K562 (cell line): Measurements from ENCODE around the gene KLHDC10. TPM values are rescaled to one million over a fixed set of nuclear protein-coding genes. Genes with fewer than 3 reads are reported as not detected.

ENCODE experiments used
- E2F1 ChIP-seq: sonication (generic); formaldehyde crosslinking; IDR thresholded peaks from 2 replicates; pipeline ENCODE4 v1.8.1; 2023; ENCODE audit warnings: mild to moderate bottlenecking, missing genetic modification reagents, moderate library complexity
- ELF4 ChIP-seq: fragments of 450-650 bp; formaldehyde crosslinking; IDR thresholded peaks from 2 replicates; pipeline ENCODE4 v1.4.0; 2022; ENCODE audit warnings: missing genetic modification characterization
- ETV1 ChIP-seq: fragments of 450-650 bp; conservative IDR thresholded peaks from 2 replicates; pipeline ENCODE4 v1.6.1; 2016; ENCODE audit warnings: missing genetic modification characterization, control low read depth, low read depth, missing compliant biosample characterization
- FOS ChIP-seq: IDR thresholded peaks from 3 replicates; pipeline ENCODE4 v1.6.1; 2011; ENCODE audit not compliant: insufficient read length; ENCODE audit errors: extremely low read depth
- FOXK2 ChIP-seq, 2 experiments: fragments of 450-650 bp; IDR thresholded peaks in 1 of 2; conservative IDR thresholded peaks in 1 of 2; 2 replicates each; pipeline ENCODE4 v1.6.1; 2016; ENCODE audit warnings: low read depth in 2 of 2, mild to moderate bottlenecking in 1 of 2
- HDAC3 ChIP-seq: fragments of 450-650 bp; IDR thresholded peaks from 2 replicates; pipeline ENCODE4 v1.6.1; 2018; ENCODE audit warnings: borderline replicate concordance, mild to moderate bottlenecking, moderate library complexity; ENCODE audit not compliant: partially characterized antibody
- HMBOX1 ChIP-seq: sonication (generic); IDR thresholded peaks from 2 replicates; pipeline ENCODE4 v1.6.1; 2016
- L3MBTL2 ChIP-seq: fragments of 450-650 bp; IDR thresholded peaks from 2 replicates; pipeline ENCODE4 v1.6.1; 2016; ENCODE audit warnings: mild to moderate bottlenecking, moderate library complexity
- PPARD ChIP-seq: fragments of 250-450 bp; sonication (Bioruptor Pico); IDR thresholded peaks from 2 replicates; pipeline ENCODE4 v1.8.0; 2022; ENCODE audit warnings: inconsistent platforms, mild to moderate bottlenecking, moderate library complexity
- RBM34 ChIP-seq: fragments of 200-400 bp; formaldehyde crosslinking; IDR thresholded peaks from 2 replicates; pipeline ENCODE4 v1.6.1; 2018; ENCODE audit warnings: low read length, borderline replicate concordance; ENCODE audit not compliant: insufficient read depth
- SMARCE1 ChIP-seq: fragments of 450-650 bp; IDR thresholded peaks from 2 replicates; pipeline ENCODE4 v1.7.1; 2016; ENCODE audit warnings: mild to moderate bottlenecking
- ZNF551 ChIP-seq: fragments of 250-450 bp; sonication (Bioruptor Pico); IDR thresholded peaks from 2 replicates; pipeline ENCODE4 v1.5.0; 2021; ENCODE audit warnings: mild to moderate bottlenecking, moderate library complexity
- ZNF586 ChIP-seq: fragments of 450-650 bp; formaldehyde crosslinking; conservative IDR thresholded peaks from 2 replicates; pipeline ENCODE4 v1.4.0; 2020; ENCODE audit warnings: mild to moderate bottlenecking, moderate library complexity
- polyA plus RNA-seq, 8 experiments: library from polyadenylated mRNA; depleted of rRNA in 4 of 8; stranded (reverse) in 5 of 8; unstranded in 3 of 8; fragments of >200 nt; fragmentation: Nextera tagmentation in 2 of 8; fragmentation: Illumina TruSeq in 1 of 8; extraction: Ambion mirVana in 2 of 8; extraction: Trizol in 1 of 8; gene quantifications; 2 replicates each; pipeline versions ENCODE4 v1.2.1 to v1.2.3, GENCODE V29; 2011 to 2014; ENCODE audit warnings: inconsistent platforms in 1 of 8, missing spikeins in 1 of 8
- total RNA-seq, 7 experiments: library from RNA; depleted of rRNA in 6 of 7; stranded (reverse); fragments of >200 nt in 6 of 7; fragmentation: Illumina TruSeq in 2 of 7; extraction: Trizol in 2 of 7; gene quantifications; 2 replicates each; pipeline versions ENCODE4 v1.2.1 to v1.2.3, GENCODE V29; 2011 to 2021; ENCODE audit warnings: low replicate concordance in 1 of 7
- TF ChIP-seq, protein P1 (sequence below): fragments of 450-650 bp; IDR thresholded peaks from 2 replicates; pipeline ENCODE4 v1.6.1; 2018; ENCODE audit not compliant: partially characterized antibody
- TF ChIP-seq, protein P2 (sequence below), 2 experiments: fragments of 450-650 bp; conservative IDR thresholded peaks; 2 replicates each; pipeline ENCODE4 v1.6.1; 2017; ENCODE audit warnings: mild to moderate bottlenecking in 2 of 2, moderate library complexity in 2 of 2

The KLHDC10 gene
- total and polyA plus RNA-seq, 9 of the 15 experiments (the other 6 are each of a cell fraction or from before 2014, with no cell fraction given) = 9.8 to 80.5 (median 31.4) TPM

DNA sequence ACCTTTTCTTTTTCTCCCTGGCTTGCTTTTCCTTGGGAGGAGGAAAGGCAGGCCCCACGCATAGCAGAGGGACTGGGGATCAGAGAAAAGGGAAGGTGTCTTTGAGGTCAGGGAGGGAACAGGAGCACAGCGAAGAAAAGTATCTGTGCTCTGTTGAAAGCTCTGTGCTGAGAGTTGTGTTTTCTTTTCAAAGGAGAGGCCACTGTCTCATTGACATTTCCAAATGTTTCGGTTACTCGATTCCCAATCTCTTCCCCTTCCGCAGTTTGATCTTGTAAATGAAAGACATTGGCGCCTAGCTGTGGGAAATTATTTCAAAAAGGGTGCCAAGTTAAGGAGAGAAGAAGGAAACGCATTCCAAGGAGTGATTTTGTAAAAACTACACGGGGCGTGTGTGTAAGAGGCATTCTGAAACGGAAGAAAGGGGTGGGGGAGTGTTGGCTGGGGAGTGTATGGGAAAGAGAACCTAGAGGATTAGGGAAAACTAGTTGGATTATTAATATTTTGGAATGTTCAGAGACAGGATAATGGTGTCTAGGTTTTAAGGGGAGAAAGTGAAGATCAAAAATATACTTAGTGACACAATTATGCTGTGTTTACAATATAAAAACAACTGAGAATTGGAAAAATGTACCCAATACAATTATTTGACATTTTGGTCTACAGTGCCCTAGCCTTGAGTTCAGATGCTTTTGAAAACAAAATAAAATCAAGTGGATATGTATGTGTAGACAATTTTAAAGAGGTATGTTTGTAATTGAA, 708 bp downstream of the KLHDC10 start (continued):
- TF ChIP-seq, protein P1, sequence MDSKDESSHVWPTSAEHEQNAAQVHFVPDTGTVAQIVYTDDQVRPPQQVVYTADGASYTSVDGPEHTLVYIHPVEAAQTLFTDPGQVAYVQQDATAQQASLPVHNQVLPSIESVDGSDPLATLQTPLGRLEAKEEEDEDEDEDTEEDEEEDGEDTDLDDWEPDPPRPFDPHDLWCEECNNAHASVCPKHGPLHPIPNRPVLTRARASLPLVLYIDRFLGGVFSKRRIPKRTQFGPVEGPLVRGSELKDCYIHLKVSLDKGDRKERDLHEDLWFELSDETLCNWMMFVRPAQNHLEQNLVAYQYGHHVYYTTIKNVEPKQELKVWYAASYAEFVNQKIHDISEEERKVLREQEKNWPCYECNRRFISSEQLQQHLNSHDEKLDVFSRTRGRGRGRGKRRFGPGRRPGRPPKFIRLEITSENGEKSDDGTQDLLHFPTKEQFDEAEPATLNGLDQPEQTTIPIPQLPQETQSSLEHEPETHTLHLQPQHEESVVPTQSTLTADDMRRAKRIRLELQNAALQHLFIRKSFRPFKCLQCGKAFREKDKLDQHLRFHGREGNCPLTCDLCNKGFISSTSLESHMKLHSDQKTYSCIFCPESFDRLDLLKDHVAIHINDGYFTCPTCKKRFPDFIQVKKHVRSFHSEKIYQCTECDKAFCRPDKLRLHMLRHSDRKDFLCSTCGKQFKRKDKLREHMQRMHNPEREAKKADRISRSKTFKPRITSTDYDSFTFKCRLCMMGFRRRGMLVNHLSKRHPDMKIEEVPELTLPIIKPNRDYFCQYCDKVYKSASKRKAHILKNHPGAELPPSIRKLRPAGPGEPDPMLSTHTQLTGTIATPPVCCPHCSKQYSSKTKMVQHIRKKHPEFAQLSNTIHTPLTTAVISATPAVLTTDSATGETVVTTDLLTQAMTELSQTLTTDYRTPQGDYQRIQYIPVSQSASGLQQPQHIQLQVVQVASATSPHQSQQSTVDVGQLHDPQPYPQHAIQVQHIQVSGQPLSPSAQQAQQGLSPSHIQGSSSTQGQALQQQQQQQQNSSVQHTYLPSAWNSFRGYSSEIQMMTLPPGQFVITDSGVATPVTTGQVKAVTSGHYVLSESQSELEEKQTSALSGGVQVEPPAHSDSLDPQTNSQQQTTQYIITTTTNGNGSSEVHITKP = no peak
- TF ChIP-seq E2F1 (CRISPR knock-in tag) = no peak
- peak; percentile 43; the same call in 1 of the 2 replicates for TF ChIP-seq ZNF586 (CRISPR knock-in tag)
- no peak for TF ChIP-seq FOS
- 0 out of 2 replicates have a peak, but pooled peaks have one; percentile 55 for TF ChIP-seq SMARCE1
- TF ChIP-seq, protein P2, sequence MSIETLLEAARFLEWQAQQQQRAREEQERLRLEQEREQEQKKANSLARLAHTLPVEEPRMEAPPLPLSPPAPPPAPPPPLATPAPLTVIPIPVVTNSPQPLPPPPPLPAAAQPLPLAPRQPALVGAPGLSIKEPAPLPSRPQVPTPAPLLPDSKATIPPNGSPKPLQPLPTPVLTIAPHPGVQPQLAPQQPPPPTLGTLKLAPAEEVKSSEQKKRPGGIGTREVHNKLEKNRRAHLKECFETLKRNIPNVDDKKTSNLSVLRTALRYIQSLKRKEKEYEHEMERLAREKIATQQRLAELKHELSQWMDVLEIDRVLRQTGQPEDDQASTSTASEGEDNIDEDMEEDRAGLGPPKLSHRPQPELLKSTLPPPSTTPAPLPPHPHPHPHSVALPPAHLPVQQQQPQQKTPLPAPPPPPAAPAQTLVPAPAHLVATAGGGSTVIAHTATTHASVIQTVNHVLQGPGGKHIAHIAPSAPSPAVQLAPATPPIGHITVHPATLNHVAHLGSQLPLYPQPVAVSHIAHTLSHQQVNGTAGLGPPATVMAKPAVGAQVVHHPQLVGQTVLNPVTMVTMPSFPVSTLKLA (conservative IDR thresholded peaks at IDR 0.05) = 0 out of 4 replicates have a peak, but pooled peaks of 1 of the 2 experiments have one; percentile 4
- no peak for TF ChIP-seq RBM34
- no peak for TF ChIP-seq PPARD
- TF ChIP-seq FOXK2 (conservative IDR thresholded peaks at IDR 0.05 in 1 of 2, IDR thresholded peaks at IDR 0.05 in 1 of 2; ENCODE audit: low read depth in 2 of 2) = peak in 1 of 2 experiments; percentile 46; a peak in 1 of 4 replicates
- no peak for TF ChIP-seq ZNF551 (CRISPR knock-in tag)
- no peak for TF ChIP-seq ETV1 (tag)
- no peak for TF ChIP-seq HMBOX1
- no peak for TF ChIP-seq L3MBTL2
- no peak for TF ChIP-seq HDAC3
- TF ChIP-seq ELF4 (CRISPR knock-in tag) = 0 out of 2 replicates have a peak, but pooled peaks have one; percentile 74
